Hematopoietic multipotent progenitor cell (in vitro differentiated cells): ENCODE results near the gene BAIAP2. TPM values are rescaled to one million over a fixed set of nuclear protein-coding genes. Genes with fewer than 3 reads are reported as not detected.

Experiments used
- DNase-seq, 3 donors: peaks; one replicate each; pipeline ENCODE4 v3.0.0-alpha.2; 2011 to 2015; ENCODE audit warnings: low read depth in 2 of 3, low spot score in 2 of 3
- total RNA-seq: library from RNA; depleted of rRNA; stranded (reverse); fragments of >200 nt; gene quantifications from one replicate; pipeline ENCODE4 v1.2.3, GENCODE V29; 2012

Gene BAIAP2
- total RNA-seq, 1 donor = 5.1 TPM

DNA sequence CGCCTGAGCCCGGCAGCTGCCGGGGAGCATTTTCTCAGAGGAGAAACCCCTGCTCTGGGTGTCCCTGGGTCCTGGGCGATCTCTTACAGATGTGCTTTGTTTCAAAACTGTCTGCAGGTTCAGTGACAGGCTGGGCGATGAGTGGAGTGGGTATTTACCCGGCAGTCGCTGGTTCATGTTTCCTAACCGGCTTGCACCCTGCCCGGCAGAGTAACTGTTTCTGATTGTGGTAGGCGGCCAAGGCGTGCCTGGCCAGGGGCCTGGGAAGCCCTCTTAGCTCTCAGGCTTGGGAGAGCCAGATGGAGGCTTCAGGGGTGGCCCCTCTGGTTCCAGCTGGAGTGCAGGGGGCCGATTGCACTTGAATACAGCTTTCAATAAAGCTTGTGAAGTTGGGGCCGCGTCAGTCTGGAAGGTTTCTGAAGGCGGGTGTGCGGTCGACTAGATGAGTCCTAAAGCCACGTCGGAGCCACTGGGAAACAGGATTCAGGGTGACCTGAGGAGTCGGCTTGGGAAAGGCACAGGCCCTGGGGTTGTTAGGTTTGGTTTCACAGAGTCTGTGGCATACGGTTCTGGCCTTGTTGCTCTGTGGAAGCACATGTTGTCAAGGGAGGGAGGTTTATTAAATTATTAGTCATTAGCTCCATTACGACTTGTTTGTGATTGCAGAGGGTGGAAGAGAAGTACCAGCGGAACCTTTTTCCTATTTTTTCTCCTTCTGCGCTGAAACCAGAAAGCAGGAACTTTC is 1.4 kb downstream of the BAIAP2 start:
- no peak for DNase-seq

DNA sequence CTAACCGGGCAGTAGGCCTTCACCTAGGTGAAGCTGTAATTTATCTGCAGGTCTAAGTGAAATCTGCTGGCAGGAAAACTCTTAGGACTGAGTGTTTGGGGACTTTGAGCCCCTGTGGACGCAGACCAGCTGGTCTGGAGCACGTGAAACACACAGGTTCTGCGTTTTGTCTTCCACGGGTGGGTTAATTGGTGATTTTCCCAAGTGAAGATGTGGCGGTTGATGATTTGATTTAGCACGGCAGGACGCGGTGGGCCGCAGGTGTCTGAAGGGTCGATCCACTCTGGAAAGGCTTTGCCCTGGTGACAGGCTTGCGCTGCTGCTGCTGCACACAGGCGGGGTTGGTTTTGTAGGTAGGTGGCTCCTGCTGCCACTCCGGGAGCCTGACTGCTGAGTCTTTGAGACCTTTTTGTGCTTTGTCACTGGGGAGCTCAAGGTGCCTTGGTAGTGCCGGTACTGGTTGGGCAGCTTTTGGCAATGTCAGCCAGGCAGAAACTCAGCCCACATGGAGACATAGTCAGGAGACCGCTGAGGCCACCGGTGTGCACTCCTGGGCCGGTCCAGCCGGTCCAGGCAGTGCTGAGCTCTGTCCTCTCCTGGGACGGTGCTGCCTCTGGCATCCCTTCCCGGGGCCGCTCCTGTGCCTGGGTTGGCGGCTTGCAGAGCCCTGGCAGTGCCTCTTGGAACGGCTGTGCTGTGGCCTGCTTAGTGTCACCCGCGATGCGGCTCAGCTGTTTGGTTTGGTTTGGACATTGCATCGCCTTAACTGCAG is 2.3 kb downstream of the BAIAP2 start:
- DNase-seq = no peak

DNA sequence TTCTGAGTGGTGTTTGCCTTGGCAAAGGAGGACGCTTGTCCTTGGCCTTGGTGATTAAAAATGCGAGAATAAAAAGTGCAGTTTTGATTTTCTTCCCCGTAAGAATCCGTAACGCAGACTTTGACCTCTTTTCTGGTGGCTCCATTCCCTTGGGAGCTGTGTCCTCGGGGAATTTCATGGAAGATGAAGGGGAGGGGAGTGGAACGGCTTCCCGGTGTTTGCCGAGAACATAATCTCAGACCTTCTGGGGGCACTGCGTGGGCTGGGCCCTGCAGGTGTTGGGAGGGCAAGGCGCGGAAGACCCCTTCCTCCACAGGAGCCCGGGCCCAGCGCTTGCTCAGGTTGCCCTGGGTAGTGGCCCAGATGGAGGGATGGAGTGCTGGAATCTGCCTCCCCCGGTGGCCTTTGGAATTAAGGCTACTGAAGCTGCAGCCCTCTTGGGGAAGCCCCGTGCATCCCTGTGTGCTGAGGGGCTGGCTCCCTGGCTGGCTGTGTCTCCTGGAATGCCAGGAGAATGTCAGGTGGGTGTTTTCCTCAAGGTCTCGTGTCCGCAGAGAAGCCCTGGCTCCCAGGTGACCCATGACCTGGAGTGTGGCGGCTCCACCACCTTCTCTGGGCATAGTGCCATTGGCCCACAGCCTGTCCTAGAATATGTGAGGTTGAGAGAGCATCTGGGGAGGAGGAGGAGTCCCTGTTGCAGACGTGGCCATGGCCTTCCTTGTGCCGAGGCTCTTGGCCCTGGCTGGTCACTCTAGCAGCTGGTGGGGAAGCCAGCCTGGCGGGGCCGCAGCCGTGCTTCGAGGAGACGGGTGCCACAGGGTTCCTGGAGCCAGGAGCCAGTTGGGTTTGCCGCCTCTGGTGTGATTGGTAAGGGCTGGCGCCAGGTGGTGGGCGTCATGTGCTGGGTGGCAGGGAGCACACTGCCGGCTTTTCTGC is 3.1 kb downstream of the BAIAP2 start:
- DNase-seq = no peak

DNA sequence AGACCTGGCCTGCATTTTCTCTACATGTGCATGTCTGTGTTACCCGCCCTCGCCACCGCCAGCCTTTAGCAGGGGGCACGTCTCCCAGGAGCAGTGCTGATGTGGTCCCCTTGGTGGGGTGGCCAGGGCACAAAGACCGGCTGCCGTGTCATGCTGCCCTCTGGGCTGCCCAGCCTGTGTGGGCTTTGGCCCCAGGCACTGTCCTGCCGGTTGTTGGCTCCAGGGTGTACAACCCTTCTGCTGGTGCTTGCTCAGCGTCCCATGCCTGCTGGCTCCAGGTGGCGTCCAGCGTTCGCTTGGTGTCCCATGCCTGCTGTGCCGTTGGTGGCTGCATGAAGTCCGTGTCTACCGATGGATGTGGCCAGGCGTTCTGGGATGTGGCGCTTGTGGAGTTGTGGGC is 4.1 kb downstream of the BAIAP2 start:
- DNase-seq = no peak

DNA sequence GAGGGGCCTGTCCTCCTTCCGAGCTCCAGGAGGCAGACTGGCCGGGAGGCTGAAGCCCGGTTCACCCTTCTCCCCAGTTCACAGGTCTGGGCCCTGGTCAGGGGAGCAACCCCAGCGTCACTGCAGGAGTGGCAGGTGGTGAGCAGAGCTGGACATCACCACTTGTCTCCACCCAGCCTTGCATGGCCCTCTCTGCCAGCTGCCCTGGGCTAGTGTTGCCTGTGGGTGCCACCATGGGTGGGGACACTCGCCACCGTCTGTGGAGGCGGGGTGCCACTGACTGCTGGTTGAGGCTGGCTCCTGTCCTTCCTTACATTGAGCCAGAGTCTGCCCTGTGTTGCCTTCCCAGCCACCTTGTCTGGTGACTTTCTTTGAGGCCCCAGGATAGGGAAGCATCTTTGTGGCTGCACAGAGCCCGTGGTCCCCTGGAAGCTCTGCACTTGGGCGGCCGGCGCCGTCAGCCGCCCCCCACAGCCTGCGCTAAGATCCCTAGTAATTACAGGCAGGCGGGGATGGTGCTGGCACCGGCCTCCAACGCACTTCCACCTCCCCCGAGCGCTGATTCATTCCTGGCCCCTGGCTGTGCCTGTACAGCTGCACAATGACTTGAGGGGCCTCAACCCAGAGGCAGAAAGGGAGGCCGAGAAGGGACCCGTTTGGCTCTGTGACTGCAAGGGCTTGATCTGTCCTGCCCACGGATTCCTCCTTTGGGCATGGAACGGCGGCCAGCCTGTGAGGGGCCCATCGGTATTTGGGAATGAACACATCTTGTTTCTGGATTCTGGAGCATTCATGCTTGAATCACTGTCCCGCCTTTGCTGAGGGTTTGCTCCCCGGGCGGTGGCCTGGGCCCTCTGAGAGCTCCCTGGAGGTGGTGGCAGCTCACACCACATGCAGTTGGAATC is 5.2 kb downstream of the BAIAP2 start:
- DNase-seq = no peak

DNA sequence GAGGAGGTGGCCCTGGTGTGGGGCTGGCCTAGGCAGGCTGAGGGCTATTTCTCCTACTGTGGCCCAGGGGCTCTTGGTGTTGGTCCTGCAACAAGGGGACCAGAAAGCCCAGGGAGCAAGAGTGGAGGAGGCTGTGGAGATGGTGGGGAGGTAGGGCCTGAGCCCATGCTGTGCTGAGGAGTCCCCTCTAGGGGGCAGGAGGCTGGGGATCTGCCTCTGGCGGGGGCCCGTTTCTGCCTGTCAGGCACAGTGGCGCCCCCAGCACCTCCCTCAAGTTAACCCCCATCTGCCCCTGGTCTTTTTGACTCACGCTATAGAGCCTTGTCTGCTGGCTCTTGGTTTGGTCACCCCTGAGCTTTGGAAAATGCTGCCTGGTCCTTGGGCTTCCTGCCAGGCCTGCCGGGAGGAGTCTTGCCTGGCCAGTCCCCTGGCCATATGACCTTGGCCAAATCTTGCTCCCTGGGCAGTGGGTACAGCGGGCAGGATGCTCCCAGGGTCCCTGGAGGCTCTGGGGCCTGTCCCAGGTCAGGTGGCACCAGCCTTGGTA is 5.9 kb downstream of the BAIAP2 start:
- DNase-seq = peak in 2 of 3 donors; percentile 36 to 39

DNA sequence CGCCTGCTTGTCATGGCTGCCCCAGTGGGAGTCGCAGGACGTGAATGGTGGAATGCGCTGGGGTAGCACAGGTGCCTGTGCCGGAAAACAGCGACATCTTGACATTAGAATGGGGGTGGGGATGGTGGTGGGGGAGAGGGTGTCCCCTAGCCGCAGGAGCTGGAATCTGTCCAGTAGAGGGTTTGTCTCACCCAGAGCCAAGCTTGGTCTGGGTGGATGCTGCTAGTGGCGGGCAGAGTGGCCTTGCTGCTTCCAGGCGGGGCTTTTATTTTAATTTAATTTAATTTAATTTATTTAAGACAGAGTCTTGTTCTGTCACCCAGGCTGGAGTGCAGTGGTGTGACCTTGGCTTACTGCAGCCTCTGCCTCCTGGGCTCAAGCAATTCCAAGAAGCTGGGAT is 7.7 kb downstream of the BAIAP2 start:
- no peak for DNase-seq

DNA sequence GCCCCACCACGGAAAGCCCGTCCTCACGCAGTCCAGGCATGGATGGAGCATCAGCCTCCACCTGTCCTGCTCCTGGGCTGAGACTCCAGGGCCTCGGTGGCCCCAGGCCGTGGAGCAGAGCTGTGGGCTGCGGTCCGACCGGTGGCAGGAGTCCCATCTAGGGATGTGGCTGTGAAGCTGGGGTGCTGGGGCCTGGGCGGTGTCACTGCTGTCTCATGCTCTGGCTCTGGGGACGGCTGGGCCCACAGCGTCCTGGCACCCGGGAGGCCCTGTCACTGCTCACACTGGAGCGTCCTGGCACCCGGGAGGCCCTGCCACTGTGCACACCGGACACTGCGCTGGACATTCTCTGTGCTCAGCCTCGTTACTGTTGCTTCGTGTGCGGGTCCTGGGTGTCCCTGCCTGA is 8.4 kb downstream of the BAIAP2 start:
- no peak for DNase-seq

DNA sequence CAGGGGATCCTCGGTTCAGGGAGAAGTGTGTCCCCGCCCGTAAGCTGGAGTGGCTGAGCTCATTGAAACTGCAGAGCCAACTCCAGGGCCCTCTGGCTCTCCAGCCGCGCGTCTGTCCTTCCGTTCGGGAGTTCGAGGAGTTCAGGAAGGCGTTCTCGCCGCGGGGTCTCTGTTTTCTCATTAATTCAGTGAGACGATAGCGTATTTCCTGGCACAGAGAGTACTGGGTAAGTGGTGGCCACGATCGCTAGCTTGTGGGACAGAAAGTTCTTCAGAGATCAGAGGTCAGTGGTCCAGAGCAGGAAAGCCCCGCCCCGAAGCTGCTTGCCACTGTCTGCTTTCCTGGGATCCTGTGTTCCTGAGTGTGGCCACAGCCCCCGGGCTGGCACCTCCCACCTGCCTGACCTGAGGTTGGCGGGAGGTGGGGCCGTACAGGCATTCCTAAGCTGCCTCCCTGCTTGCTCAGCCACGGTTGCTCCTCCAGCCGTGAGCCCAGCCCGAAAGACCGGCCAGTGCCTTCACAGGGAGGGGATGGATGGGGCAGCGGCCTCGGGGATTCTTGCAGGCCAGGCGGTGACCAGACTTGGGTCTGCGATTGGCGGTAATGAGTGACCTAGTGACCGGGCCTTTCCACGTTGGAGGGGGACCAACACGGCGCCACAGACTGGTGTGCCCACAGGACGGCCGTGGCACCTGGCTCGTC is 8.9 kb downstream of the BAIAP2 start:
- DNase-seq = no peak

DNA sequence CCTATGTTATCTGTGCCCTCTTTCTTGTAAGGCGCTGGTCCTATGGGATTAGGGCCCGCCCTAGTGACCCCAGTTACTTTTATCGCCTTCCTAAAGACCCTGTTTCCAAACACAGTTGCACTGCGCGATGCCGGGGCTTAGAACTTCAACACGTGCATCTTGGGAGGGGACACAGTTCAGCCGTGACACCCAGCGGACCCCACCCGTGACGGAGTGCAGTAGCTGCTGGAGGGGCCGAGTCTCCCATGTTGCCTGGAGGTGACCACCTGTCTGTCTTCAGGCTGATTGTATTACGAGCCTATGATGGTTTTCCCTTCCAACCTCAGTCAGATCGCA is 9.4 kb downstream of the BAIAP2 start:
- no peak for DNase-seq

DNA sequence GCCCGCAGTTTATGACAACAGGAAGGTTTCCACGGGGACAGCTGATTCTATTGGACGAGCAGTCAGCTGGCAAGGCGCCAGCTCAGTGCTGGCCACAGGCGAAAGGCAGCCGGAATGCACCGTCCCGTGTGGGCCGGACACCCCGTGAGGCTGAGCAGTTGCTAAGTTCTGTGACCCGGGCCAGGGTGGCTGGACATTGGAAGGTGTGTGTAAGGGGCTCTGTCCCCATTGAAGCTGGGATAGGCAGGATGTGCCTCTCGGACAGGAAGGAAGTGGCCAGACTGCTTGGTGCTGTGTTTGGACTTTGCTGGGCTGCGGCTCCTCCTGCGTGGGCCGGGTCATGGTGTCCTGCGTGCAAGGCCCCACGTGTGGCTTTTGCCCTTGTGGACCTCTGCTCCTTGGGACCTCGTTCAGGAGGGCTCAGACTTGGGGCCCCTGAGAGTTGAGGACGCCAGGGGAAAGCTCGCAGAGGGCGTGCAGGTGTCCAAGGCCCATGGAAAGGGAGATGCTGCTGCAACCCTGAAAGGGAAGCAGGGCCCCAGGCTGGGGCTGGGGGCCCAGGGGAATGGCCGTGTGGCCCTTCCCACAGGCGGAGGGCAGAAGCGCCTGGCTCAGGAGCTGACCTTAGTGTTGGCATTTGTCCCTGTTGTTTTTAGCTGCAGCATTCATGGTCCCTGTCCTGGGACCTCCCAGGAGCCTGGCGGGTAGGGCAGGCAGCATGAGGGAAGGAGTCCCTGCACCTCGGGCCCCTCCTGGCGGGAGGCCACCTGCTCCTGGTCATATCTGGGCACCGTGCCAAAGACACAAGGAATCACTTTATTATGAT is 10.0 kb downstream of the BAIAP2 start:
- peak in 1 of 3 donors; percentile 42 for DNase-seq

DNA sequence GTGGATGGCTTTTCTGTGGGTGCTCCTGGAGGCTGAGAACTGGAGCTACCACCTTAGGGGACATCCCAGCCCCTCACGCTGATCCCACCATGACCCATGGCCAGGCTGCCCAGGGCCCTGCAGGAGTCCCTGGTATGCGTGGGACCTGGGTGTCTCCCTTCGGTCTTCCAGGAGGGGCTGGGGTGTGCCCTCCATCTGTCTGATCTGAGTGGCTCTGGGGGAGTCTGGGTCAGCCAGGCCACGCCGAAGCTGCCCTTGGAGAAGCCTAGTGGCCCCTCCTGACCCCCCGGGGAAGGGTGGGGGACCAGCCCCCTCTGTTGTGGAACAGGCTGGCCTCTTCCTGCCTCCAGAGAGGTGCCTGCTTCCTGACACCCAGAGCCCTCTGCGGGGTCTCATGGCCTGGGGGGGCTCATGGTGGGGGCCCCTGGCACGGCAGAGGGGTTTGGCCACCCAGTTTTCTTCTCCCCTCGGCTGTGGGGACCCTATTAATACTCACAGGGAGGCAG is 10.7 kb downstream of the BAIAP2 start:
- DNase-seq = no peak

DNA sequence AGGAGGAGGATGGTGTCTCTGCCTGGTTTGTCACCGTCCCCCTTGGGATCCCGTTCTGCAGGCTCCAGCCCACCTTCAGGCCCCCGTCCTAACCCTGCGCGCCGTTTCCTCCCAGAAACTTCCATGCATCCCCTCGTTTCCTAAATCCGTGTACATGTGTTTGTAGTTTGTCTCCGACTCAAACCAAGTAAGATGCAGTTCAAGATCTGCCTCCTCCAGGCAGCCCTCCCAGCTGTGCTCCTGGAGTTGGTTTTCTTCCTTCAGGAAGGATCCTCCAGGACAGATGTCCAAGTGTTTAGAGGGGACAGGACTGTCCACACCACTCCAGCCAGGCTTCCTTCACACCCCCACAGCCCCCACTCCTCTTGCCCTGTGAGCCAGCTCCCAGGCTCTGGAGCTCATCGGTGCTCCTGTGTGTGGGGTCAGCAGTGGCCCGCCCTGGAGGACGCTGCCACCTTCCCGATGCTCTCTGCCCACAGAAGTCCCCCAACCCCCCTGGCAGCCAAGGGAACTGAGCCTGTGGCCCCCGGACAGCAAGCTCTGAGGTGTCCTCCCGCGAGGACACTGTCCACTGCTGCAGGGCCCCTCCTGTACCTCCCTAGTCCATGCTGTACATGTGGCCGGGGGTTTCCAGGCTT is 11.3 kb downstream of the BAIAP2 start:
- no peak for DNase-seq

DNA sequence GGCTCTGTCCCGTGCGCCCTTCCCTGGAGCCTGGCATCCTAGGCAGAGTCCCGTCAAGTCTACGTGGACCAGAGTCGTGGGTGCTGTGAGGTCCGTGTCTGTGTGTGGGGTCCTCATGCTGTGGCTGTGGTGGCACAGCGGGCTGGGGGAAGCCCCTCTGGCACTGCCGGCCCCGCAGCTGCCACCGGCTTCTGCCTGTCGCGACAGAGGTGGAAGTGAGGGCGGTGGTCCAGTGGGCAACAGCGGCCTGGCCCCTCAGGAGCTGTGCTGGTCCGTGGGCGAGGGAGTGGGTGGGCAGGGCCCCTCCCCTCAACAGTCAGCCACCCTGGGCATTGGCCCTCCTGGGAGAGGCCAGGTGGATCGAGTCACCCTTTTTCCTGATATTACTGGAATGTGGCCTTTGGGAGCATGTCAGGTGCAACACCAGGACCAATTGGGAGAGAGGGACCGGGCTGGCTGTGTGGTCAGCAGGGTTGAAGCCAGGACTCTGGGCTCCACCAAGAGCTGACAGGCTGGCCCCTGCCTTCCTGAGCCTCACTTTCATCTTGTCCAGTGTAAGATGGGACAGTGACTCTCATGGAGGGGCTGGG is 11.9 kb downstream of the BAIAP2 start:
- no peak for DNase-seq

DNA sequence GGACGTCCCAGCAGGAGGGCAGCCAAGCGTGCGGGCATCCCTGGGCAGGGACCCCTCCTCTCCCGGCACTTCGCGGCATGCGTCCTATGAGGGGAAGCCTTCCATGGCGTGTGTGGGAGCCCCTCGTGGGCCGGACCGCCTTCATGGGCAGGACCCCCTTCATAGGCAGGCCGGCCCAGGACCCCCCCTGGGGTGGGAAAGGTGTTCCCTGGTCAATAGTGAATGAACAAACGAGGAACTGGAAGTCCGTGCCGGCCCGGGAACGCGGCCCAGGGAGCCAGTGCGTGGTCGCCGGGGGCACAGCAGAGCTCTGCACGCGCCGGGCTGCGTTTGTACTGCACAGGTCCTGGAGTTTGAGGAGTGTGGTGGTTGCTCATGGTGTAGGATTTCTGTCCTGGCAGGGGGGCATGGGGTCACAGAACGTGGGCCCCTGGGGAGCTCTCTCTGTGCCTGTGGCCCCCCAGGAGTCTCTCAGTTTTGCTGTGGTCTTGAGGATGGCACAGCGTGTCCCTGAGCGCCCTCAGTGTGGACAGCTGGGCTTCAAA is 13.9 kb downstream of the BAIAP2 start:
- DNase-seq = no peak

DNA sequence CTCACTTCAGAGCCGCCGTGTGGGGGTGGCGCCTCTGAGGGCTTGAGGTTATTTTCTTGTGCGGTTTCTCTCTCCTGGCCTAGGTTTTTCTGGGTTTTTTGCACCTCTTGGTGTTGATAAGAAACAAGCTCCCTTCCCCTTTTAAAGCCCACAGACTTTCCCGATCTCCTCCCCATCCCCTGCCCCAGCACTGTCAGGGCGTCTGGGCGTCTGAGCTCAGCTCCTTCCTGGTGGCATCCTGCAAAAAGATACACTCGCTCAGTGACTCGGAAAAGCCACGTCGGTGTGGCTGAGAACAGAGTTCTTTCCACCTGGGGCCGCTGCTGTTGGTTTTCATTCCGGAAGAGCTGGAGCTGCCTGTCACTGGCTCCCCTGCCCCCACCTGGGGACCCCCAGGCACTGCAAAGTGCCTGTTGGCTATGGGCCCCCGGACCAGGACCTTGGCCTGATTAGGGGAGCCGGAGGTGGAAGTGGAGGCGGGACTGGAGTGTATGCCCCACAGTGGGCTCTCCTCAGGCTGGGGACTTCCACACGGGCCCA is 14.5 kb downstream of the BAIAP2 start:
- DNase-seq = peak in 2 of 3 donors; percentile 26 to 29
